ENCODE data around the gene TRIM15.
A peak's percentile ranks its signal among the peaks of the same experiment; 100 is the strongest.
"Not testable (repeated sequence)": the region's sequence is repeated elsewhere in the genome, so short reads cannot be mapped to it uniquely, and the experiment has no call there.

Gene TRIM15

DNA sequence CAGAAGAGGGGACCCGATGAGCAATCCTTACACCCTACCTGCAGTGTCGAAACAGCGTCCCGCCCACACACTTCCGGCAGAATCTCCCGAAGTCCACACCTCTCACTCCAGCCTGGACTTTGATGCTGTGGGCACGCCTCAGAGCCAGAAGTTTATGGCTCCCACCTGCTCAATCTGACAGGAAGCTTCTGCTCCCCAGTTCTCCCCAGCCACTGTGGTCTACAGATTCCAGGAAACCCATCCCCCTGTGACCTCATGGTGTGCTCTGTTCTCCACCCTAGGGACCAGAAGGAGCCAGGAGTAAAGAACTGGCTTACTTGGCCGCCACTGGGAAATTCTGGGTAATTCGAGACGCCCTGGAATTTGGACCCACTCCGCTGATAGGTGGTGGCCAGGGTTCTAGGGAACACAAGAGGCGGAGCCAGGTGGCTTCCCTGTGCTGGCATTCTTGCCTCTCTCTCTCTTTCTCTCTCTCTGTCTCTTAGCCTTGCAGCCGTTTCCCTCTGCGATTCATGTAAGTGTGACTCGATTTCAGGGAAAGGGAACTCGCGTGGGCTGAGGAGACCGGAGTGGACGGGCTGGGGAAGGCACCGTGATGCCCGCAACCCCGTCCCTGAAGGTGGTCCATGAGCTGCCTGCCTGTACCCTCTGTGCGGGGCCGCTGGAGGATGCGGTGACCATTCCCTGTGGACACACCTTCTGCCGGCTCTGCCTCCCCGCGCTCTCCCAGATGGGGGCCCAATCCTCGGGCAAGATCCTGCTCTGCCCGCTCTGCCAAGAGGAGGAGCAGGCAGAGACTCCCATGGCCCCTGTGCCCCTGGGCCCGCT is at the start of gene TRIM15:
TSS of gene TRIM15 (plus strand) at position 457 of the 828 bp plus-strand sequence. CDS start at position 596, 139 bp downstream.
- DNase-seq = no peak

DNA sequence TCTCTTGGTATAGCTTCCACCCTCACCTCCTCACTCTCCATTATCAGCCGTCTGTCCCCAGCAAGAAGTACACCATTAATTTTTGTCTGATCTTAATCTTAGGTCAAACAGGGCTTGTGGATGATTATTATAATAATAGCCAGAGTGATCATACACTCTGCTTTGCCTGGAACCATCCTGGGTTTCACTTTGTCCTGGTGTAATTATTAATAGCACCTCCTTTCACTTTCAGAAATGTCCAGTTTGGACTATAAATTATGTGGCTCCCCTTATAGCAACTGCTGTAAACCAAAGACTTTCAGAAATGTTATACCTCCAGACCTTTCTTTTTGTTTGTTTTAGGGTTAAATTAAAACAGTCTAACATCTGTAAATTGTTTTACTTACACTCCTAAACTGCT is 49.5 kb upstream of the TRIM15 start:
- no peak for DNase-seq

- no peak for DNase-seq
These were observed 46.6 kb upstream of the TRIM15 start for GRCh38 chr6:30116724-30117123.

DNA sequence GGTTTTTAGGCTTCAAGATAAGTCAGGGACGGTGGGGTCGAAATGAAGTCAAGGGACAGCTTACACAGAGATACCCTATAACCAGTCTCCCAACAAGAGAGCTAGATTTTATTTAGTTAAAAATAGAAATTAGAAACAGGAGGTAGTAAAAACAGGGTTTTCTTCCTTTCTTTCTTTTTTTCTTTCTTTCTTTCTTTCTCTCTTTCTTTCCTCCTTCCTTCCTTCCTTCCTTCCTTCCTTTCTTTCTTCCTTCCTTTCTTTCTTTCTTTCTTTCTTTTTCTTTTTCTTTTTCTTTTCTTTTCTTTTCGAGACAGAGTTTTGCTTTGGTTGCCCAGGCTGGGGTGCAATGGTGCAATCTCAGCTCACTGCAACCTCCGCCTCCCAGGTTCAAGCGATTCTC is 44.7 kb upstream of the TRIM15 start:
- not testable (repeated sequence) for DNase-seq

DNA sequence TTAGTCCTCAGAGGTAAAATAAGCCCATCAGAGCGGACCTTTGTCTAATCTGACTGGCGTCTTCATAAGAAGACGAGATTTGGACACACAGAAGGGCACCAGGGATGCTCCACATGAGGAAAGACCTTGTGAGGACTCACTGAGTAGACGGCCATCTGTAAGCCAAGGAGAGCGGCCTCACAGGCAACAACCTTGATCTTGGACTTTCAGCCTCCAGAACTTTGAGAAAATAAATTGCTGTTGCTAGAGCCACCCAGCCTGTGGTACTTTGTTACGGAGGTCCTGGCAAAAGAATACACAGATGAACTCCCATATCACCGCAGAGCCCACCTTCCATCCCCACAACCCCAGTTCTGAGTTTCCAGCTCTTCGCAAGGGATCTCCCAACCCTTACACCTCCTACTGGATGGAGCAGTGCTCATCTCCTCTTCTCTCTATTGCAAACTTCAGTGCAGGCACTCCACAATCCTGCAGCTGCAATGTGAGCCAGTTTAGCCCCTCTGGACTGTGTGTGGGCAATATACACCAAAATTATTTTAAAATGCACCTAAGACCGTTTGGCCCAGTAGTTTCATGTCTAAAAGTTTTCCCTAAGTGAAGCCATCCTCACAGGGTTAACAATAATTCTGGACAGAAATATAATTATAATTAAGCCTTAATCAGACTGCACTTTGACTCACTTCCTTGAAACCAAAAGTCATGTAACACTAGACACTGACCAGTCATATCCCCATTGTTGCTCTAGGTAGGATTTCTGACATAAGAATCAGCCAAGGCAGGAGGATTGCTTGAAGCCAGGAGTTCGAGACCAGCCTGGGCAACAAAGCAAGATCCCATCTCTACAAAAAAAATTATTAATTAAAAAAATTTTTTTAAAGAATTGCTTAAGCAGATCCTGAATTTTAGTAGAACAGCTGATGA is 41.6 kb upstream of the TRIM15 start:
- DNase-seq = no peak

GRCh38 chr6:30122515-30122914 is 40.8 kb upstream of the TRIM15 start:
- no peak for DNase-seq

DNA sequence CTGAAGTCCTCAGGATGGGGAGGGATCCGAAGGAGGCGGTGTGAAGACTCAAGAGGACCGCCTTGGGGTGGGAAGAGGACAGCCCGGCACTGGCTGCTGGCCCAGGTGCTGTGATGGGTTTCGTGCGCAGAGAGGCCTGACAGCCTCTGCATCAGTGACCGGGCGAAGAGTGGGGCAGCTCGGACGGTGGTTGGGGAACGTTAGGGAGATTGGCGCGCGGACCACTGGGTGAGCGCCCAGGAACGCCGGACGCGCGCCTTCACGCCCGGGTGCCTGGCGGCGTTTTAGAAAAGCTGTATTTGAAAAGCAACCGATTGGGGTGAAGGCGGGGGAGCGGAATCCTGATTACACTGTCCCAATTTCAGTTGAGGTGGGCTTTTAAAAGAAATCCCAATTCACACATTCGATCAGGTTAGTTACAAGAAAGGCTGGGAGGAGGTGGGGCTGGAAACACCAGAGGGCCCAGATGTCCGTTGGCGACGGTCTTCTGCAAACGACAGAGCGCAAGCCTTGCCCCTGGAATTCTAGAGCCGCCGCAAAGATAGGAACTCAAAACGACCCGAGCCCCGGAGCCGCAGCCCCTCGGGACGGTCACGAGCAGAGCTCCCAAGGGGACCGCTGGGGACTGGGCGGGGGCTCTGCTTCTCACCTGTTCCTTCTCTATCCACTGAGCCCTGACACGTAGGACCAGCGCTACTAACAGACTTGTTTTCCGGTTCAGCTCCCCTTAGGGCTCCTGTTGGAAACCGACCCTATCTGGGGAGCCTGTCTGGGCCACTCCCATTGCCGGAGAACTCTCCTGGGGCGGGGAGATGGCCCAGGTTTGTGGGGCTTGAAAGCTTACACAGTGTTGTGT is 35.9 kb upstream of the TRIM15 start:
- peak in 1 of 2 experiments; percentile 6 for DNase-seq

DNA sequence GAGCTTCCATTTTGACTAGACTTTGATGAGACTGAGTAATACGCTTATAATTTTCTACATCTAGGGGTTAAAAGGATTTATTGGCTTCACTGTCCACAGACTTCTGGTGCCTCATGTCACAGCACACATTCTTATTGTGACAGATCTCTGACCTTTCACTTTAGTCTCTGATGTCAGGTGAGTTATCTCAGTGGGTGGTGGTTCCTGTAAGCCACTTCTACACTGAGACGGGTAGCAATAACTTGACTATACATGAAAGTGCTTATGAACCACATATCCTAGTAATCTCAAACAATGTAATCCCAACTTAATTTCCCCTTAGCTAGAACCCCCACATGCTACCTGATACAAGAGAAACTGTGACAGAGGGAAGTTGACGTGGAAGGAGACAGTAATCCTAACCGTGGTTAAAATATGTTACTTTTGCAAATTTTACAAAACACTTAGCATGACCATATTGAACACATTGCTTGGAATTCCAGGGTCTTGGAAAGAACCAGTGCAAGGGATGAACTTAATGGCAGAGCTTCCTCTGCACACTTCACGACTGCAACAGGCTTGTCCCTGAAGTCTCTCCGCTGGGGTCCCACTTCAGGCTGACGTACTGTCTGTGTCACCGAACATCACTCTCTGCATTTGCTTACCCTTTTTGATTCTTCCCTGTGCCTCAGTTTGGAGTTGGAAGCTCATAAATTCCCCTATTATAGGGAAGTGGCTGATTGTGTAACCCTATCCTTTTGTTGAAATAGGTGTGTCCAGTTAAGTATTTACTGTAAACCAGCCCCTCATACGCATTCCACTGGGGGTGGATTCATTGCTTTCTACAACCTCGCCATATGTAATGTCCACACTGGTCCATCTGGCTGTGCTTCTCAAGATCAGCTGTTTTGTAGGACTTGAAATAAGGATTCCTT is 33.8 kb upstream of the TRIM15 start:
- no peak for DNase-seq

GRCh38 chr6:30130179-30130679 is 33.1 kb upstream of the TRIM15 start:
- no peak for DNase-seq

DNA sequence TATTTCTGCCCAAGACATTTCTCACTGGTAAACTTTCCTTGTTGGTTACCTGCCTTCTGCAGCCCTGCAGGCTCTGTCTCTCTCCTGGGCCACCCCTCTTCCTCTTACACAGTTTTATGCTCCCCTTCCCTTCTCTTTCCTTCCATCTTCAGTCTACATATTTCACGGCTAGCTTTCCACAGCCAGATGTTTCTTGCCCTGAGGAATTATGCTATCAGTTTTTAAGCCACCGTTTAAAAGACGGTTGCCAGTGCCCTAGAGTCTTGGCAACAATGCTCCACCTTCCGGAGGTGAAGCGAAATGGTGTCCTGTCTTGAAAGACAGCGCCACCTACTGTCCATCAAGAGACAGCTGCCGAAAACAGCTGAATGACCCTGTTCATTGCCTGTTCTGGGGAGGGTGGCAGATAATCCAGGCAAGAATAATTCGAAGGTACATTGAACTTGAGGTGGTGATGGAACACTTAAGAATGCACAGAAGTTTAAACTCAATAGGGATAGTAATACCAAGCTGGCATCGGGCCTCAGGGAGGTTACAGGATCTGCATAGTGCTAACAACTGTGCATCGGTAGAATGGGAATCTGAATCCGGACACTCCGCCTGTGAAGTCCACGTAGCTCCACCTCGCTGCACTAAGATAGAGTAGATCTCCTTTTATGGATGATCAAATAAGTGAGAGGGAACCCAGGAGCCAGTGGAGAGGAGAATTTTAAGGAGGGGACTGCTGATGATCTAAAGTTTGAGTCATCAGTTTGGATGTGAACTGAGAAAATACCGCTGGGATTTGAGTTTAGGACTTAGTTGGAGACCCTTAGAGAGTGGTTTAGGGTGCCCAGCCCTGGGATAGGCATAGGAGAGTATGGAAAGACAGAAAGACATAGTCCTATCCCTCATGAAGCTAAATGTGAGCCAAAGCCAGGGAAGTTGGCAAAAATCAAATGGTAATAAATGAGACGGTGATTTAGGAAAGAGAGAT is 32.2 kb upstream of the TRIM15 start:
- peak; percentile 47 to 78 for DNase-seq

GRCh38 chr6:30131947-30132497 is 31.3 kb upstream of the TRIM15 start:
- DNase-seq = no peak

DNA sequence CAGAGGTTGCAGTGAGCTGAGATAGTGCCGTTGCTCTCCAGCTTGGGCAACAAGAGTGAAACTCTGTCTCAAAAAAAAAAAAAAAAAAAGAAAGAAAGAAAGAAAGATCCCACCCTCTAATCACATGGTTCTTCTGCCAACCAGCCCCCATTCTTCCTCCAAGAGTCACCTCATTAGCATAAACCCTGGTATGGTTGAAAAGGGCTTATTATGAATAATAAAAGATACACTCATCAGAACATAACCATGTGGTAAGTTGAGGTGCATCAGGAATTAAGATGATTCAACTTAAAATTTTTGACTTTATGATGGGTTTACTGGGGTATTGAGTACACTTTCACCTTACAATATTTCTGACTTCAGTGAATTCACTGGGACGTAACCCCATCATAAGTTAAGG is 28.2 kb upstream of the TRIM15 start:
- DNase-seq = no peak

- DNase-seq = no peak
These were observed 27.6 kb upstream of the TRIM15 start, which contains the start of gene TRIM40 for GRCh38 chr6:30135757-30136156. TRIM40 (plus strand) TSS chr6:30136140; CDS start chr6:30137037, 897 bp downstream.

GRCh38 chr6:30136570-30137286 is 26.6 kb upstream of the TRIM15 start:
- DNase-seq = no peak

DNA sequence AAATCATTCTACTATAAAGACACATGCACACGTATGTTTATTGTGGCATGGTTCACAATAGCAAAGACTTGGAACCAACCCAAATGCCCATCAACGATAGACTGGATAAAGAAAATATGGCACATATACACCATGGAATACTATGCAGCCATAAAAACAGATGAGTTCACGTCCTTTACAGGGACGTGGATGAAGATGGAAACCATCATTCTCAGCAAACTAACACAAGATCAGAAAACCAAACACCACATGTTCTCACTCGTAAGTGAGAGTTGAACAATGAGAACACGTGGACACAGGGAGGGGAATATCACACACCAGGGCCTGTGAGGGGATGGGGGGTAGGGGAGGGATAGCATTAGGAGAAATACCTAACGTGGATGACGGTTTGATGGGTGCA is 23.1 kb upstream of the TRIM15 start:
- DNase-seq = not testable (repeated sequence)

DNA sequence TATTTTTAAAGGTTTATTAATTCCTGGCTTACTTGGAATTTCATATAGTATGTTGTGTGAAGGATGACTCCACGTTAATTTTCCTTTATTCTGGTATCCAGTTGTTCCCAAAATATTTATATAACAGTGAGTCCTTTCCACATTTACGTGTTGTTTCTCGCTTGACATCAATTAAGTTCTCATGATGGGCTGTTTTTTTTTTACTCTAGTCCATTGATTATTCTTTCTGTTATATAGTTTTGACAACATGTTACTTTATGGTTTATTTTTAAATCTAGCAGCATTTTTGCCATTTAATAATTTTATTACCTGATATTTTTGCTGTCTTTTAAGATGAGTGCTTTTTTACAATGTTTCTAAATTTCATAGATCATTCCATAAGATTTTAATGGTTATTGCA is 20.7 kb upstream of the TRIM15 start:
- DNase-seq = no peak

GRCh38 chr6:30143780-30144179 is 19.6 kb upstream of the TRIM15 start:
- no peak for DNase-seq

- DNase-seq = no peak
These were observed 18.5 kb upstream of the TRIM15 start for GRCh38 chr6:30144811-30145210.

- DNase-seq = peak in 1 of 2 experiments; percentile 36
These were observed 17.5 kb upstream of the TRIM15 start for GRCh38 chr6:30145818-30146217.
